ENCODE data around the gene PLCL1.
A peak's percentile ranks its signal among the peaks of the same experiment; 100 is the strongest.

Gene PLCL1

GRCh38 chr2:197804049-197804757, at the start of gene PLCL1:
TSS of gene PLCL1 (plus strand) at chr2:197804593.
- DNase-seq (ENCODE audit: low read depth in 2 of 2) = peak; percentile 67 to 78

GRCh38 chr2:197759013-197759412, 45.4 kb upstream of the PLCL1 start:
- no peak for DNase-seq (ENCODE audit: low read depth in 2 of 2)

GRCh38 chr2:197759625-197760292, 44.6 kb upstream of the PLCL1 start:
- no peak for DNase-seq (ENCODE audit: low read depth in 2 of 2)

GRCh38 chr2:197760293-197760657, 44.1 kb upstream of the PLCL1 start:
- DNase-seq (ENCODE audit: low read depth in 2 of 2) = no peak

GRCh38 chr2:197777823-197778407, 26.5 kb upstream of the PLCL1 start:
- DNase-seq (ENCODE audit: low read depth in 2 of 2) = no peak

- DNase-seq (ENCODE audit: low read depth in 2 of 2) = no peak
Measured at GRCh38 chr2:197779261-197779660, 25.1 kb upstream of the PLCL1 start.

- DNase-seq (ENCODE audit: low read depth in 2 of 2) = no peak
Measured at GRCh38 chr2:197782126-197782525, 22.3 kb upstream of the PLCL1 start.

GRCh38 chr2:197784956-197785941, 19.1 kb upstream of the PLCL1 start, which contains the start of gene BOLL:
TSS of gene BOLL (minus strand) at chr2:197785319. CDS start at chr2:197781850, 3,469 bp downstream.
- no peak for DNase-seq (ENCODE audit: low read depth in 2 of 2)

GRCh38 chr2:197786010-197786877, 18.1 kb upstream of the PLCL1 start:
- no peak for DNase-seq (ENCODE audit: low read depth in 2 of 2)

- no peak for DNase-seq (ENCODE audit: low read depth in 2 of 2)
Measured at GRCh38 chr2:197793456-197793855, 10.9 kb upstream of the PLCL1 start.

- DNase-seq (ENCODE audit: low read depth in 2 of 2) = no peak
Measured at GRCh38 chr2:197795277-197795676, 9.1 kb upstream of the PLCL1 start.

GRCh38 chr2:197798187-197798586, 6.2 kb upstream of the PLCL1 start:
- no peak for DNase-seq (ENCODE audit: low read depth in 2 of 2)

- no peak for DNase-seq (ENCODE audit: low read depth in 2 of 2)
Measured at GRCh38 chr2:197799068-197799467, 5.3 kb upstream of the PLCL1 start.

- DNase-seq (ENCODE audit: low read depth in 2 of 2) = no peak
Measured at GRCh38 chr2:197800091-197800490, 4.3 kb upstream of the PLCL1 start.

- DNase-seq (ENCODE audit: low read depth in 2 of 2) = no peak
Measured at GRCh38 chr2:197801033-197801432, 3.4 kb upstream of the PLCL1 start.

GRCh38 chr2:197803033-197803444, 1.4 kb upstream of the PLCL1 start:
- no peak for DNase-seq (ENCODE audit: low read depth in 2 of 2)

- DNase-seq (ENCODE audit: low read depth in 2 of 2) = no peak
Measured at GRCh38 chr2:197804758-197805714, 643 bp downstream of the PLCL1 start.

- DNase-seq (ENCODE audit: low read depth in 2 of 2) = no peak
Measured at GRCh38 chr2:197805715-197806633, 1.6 kb downstream of the PLCL1 start.

GRCh38 chr2:197809064-197809463, 4.7 kb downstream of the PLCL1 start:
- DNase-seq (ENCODE audit: low read depth in 2 of 2) = no peak

All from activated CD8-positive, alpha-beta memory T cell treated with anti-CD3 and anti-CD28 coated beads for 4 hours (primary cell).